HG03558 (cell line): Measurements from ENCODE around the gene CCR8.
"Not testable (repeated sequence)": the region's sequence is repeated elsewhere in the genome, so short reads cannot be mapped to it uniquely, and the experiment has no call there.

Experiments
- ATAC-seq: cut with Tn5 transposase; IDR thresholded peaks from one replicate; pipeline ENCODE4 v1.9.1; 2021; ENCODE audit warnings: moderate number of reproducible peaks; ENCODE audit not compliant: unreplicated experiment; ENCODE audit errors: extremely low read depth

The CCR8 gene

GRCh38 chr3:39302178-39302577, 27.3 kb upstream of the CCR8 start:
- no peak for ATAC-seq

GRCh38 chr3:39313289-39313688, 16.2 kb upstream of the CCR8 start:
- ATAC-seq = no peak

GRCh38 chr3:39315420-39315819, 14.1 kb upstream of the CCR8 start:
- no peak for ATAC-seq

- ATAC-seq = no peak
Measured at GRCh38 chr3:39317571-39318169, 11.8 kb upstream of the CCR8 start.

- ATAC-seq = no peak
Measured at GRCh38 chr3:39318301-39318700, 11.2 kb upstream of the CCR8 start.

GRCh38 chr3:39319249-39319648, 10.3 kb upstream of the CCR8 start:
- ATAC-seq = no peak

GRCh38 chr3:39321574-39321983, 7.9 kb upstream of the CCR8 start:
- ATAC-seq = not testable (repeated sequence)

GRCh38 chr3:39322209-39322715, 7.2 kb upstream of the CCR8 start:
- not testable (repeated sequence) for ATAC-seq

GRCh38 chr3:39322936-39323335, 6.6 kb upstream of the CCR8 start:
- no peak for ATAC-seq

GRCh38 chr3:39323494-39323893, 6.0 kb upstream of the CCR8 start:
- no peak for ATAC-seq

GRCh38 chr3:39325236-39325635, 4.3 kb upstream of the CCR8 start:
- no peak for ATAC-seq

GRCh38 chr3:39327053-39327745, 2.3 kb upstream of the CCR8 start:
- ATAC-seq = no peak

- no peak for ATAC-seq
Measured at GRCh38 chr3:39327746-39328349, 1.7 kb upstream of the CCR8 start.

- no peak for ATAC-seq
Measured at GRCh38 chr3:39330824-39331223, 1.3 kb downstream of the CCR8 start.

GRCh38 chr3:39332525-39332924, 3.0 kb downstream of the CCR8 start:
- no peak for ATAC-seq

- no peak for ATAC-seq
Measured at GRCh38 chr3:39333607-39334006, 4.1 kb downstream of the CCR8 start.

GRCh38 chr3:39334205-39334604, 4.7 kb downstream of the CCR8 start:
- ATAC-seq = no peak

GRCh38 chr3:39338201-39338600, 8.7 kb downstream of the CCR8 start:
- no peak for ATAC-seq

GRCh38 chr3:39339086-39339485, 9.6 kb downstream of the CCR8 start:
- ATAC-seq = no peak

GRCh38 chr3:39343076-39343717, 13.7 kb downstream of the CCR8 start:
- ATAC-seq = no peak

GRCh38 chr3:39343760-39344159, 14.3 kb downstream of the CCR8 start:
- no peak for ATAC-seq
